ENCODE results near the gene CD101.

The CD101 gene

GRCh38 chr1:117084231-117084630 lies 82.7 kb downstream of the CD101 start:
- no peak overlapping the region for H3K27ac ChIP-seq
- H3K4me3 ChIP-seq (ENCODE audit: low read depth in 1 of 2, low read length in 1 of 2), result no peak overlapping the region
- H3K9me3 ChIP-seq, result no peaks in the 10 kb centered on the region
- no peaks in the 10 kb centered on the region for H3K4me1 ChIP-seq (ENCODE audit: control insufficient read depth in 1 of 2, insufficient read depth in 1 of 2, low read depth in 1 of 2, low read length in 1 of 2)
- peaks cover 88% of the 10 kb centered on the region for H3K36me3 ChIP-seq
- TF ChIP-seq CTCF (IDR thresholded peaks at IDR 0.05), result no peak
- no peaks in the 10 kb centered on the region for H3K27me3 ChIP-seq

All from neutrophil (primary cell).